ENCODE results near the gene KANK2.

The KANK2 gene

DNA sequence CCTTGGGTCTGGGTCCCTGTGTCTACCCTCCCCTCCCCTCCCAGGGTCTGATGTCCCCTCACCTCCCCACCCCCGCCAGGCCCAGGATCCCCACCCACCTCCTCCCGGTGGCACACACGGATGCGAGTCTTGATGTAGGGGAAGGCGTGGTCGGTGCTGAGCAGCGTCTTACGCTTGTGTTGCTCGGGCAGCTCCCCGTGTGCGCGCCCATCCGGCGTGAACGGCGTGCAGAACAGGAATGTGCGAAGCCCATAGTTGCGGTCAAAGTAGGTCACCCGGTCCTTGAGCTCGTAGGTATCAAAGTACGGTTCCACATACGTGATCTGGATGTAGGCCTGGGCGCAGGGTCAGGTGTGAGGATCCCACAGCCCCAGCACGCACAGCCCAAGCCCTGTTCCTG, 4.4 kb upstream of the KANK2 start:
- no peak for TF ChIP-seq CTCF (IDR thresholded peaks at IDR 0.05; ENCODE audit: insufficient read depth, missing control alignments)
- DNase-seq (ENCODE audit: insufficient read length, low spot score) (no peak), FAIRE-seq (no peak)

GRCh38 chr19:11200931-11201330, 3.6 kb upstream of the KANK2 start:
- no peak for TF ChIP-seq CTCF (IDR thresholded peaks at IDR 0.05; ENCODE audit: insufficient read depth, missing control alignments)
- no peak for FAIRE-seq
- no peak for DNase-seq (ENCODE audit: insufficient read length, low spot score)

DNA sequence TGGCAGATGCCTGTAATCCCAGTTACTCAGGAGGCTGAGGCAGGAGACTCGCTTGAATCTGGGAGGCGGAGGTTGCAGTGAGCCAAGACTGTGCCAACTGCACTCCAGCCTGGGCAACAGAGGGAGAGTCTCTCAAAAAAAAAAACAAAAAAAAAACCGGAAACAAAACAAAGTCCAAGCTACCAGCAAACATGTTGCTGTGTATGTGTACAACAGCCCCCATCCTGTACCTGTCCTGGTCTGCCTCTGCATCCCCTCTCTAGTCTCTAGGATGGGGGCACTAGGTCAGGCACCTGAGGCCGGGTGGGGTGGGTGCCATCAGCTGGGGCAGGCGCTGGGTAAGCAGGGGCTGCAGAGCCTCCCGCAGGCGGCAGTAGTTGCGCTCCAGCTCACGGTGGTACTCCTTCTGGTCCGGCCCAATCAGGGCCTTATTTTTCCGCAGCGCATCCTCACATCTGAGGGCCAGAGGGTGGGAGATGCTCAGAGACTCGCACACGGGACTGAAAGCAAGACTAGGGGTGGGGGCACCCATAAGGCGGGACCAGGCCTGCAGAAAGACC, 2.8 kb upstream of the KANK2 start:
- DNase-seq (ENCODE audit: insufficient read length, low spot score) (no peak), FAIRE-seq (no peak)
- TF ChIP-seq CTCF (IDR thresholded peaks at IDR 0.05; ENCODE audit: insufficient read depth, missing control alignments), result no peak

GRCh38 chr19:11199517-11199916, 2.2 kb upstream of the KANK2 start:
- FAIRE-seq (no peak), DNase-seq (ENCODE audit: insufficient read length, low spot score) (no peak)
- no peak for TF ChIP-seq CTCF (IDR thresholded peaks at IDR 0.05; ENCODE audit: insufficient read depth, missing control alignments)

- DNase-seq (ENCODE audit: insufficient read length, low spot score) (no peak), FAIRE-seq (no peak)
- no peak for TF ChIP-seq CTCF (IDR thresholded peaks at IDR 0.05; ENCODE audit: insufficient read depth, missing control alignments)
Measured at GRCh38 chr19:11198769-11199424, 1.6 kb upstream of the KANK2 start.

DNA sequence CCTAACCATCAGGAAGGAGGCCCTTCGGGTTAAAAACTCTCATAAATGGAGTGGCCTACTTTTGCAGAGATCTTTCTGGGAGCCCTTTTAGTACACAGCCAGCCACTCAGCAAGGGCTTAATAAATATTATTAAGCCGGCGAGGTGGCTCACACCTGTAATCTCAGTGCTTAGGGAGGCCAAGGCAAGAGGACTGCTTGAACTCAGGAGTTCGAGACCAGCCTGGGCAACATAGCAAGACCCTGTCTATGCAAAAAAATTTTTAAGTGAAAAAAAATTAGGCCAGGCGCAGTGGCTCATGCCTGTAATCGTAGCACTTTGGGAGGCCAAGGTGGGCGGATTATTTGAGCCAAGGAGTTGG, 810 bp upstream of the KANK2 start:
- no peak for TF ChIP-seq CTCF (IDR thresholded peaks at IDR 0.05; ENCODE audit: insufficient read depth, missing control alignments)
- DNase-seq (ENCODE audit: insufficient read length, low spot score) (no peak), FAIRE-seq (no peak)
